ENCODE data around the gene PLEKHH3. TPM values are rescaled to one million over a fixed set of nuclear protein-coding genes. Genes with fewer than 3 reads are reported as not detected.

Gene PLEKHH3, protein sequence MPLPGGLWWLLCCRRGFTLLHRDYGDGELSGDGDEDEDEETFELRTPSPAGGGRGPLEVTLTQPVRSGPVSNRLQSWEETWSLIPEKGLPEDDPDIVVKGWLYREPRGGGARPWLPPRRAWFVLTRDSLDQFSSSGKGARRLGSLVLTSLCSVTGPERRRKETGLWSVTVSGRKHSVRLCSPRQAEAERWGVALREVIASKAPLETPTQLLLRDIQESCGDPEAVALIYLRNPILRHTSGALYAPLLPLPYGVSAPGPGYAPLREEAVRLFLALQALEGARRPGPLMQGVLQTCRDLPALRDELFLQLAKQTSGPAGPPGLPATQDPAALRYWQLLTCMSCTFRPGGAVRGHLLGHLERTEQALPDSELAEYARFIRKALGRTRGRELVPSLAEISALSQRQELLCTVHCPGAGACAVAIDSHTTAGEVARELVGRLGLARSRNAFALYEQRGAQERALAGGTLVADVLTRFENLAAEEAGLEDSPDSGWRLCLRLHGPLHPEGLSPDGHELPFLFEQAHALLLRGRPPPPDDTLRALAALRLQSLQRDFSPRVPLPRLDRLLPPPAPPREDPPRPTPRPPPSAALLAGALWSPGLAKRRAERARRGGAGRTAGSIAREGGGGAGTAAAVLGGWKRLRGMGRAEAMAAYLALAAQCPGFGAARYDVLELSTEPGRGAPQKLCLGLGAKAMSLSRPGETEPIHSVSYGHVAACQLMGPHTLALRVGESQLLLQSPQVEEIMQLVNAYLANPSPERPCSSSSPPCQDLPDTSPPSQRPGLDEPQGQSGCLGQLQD
- total RNA-seq (1 to 10 TPM in 2 of 5 experiments, under 1 TPM in 1, not detected in 2; 0.89 to 1.6 (median 1.1) TPM), polyA plus RNA-seq (not detected), total RNA-seq (0.54 reads per million)

GRCh38 chr17:42676424-42677011 lies at the start of gene PLEKHH3:
Gene PLEKHH3, minus strand, starts transcription at chr17:42676994. Its CDS starts 431 bp downstream, at chr17:42676563.
- Histone ChIP-seq H3K4me1 (ENCODE audit: control insufficient read depth in 2 of 2, insufficient read depth in 2 of 2, low read length in 2 of 2) (peaks cover 39 to 53% of the 10 kb centered on the region in 2 donors), H3K9me3 (ENCODE audit: control insufficient read depth in 2 of 3, low read length in 3 of 3) (no peaks in the 10 kb centered on the region), H3K27ac (ENCODE audit: low read depth, low read length) (peak within 1 kb of the TSS; percentile 64), H3K36me3 (ENCODE audit: control insufficient read depth in 2 of 3, insufficient read depth in 3 of 3, low read length in 3 of 3) (no peaks in the 10 kb centered on the region), H3K4me3 (ENCODE audit: low read length) (peak within 1 kb of the TSS; percentile 73), H3K27me3 (ENCODE audit: control insufficient read depth in 2 of 2, insufficient read depth in 2 of 2, low read length in 2 of 2) (peaks cover 3 to 29% of the 10 kb centered on the region in 2 donors)
- peak in 1 of 9 donors; percentile 39 for DNase-seq
- ATAC-seq, result no peak
- H3K27ac Mint-ChIP-seq, result peak within 1 kb of the TSS in 8 of 9 donors; percentile 7 to 91 (median 83)
- POLR2A ChIA-PET, result interaction anchor here (0.6 to 1.1 kb wide), 5 partner anchors 10 to 1389 kb away, joined by 3 to 4 read pairs (median 3); partner anchors contain the start of genes RETREG3 and TUBG1
- intact Hi-C loops (cut with micrococcal nuclease), result loop anchor here (1.0 to 10.0 kb wide), 6 partner anchors 67 to 362 kb away; partner anchors contain the start of genes NAGLU (in 1 of the 2), PSMC3IP (in 1 of the 2), RETREG3 (in 1 of the 2) and RPL27 (in 1 of the 2)
- CTCF ChIA-PET, result interaction anchor here (0.6 to 1.6 kb wide), 3 partner anchors 68 to 153 kb away, joined by 3 to 4 read pairs (median 3); no protein-coding TSS in a partner anchor
- H3K27me3 Mint-ChIP-seq, result peaks cover 23 to 48% (median 32%) of the 10 kb centered on the region in 5 donors
- peaks cover 18 to 56% (median 45%) of the 10 kb centered on the region in 7 donors for H3K4me1 Mint-ChIP-seq
- peak within 1 kb of the TSS; percentile 79 to 94 (median 90) for H3K4me3 Mint-ChIP-seq
- peaks cover 0 to 6% (median 0%) of the 10 kb centered on the region in 11 donors for H3K9me3 Mint-ChIP-seq
- no peaks in the 10 kb centered on the region for H3K36me3 Mint-ChIP-seq

DNA sequence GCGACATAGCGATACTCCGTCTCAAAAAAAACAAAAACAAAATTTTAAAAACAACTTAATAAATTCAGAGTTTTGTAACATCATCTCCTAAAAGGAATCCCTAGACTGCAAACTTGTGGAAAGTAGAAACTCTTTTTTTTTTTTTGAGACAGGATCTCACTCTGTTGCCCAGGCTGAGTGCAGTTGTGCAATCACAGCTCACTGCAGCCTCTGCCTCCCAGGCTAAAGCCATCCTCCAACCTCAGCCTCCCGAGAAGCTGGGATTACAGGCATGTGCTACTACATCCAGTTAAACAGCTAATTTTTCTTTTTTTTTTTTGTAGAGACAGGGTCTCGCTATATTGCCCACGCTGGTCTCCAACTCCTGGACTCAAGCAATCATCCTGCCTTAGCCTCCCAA lies 48.3 kb upstream of the PLEKHH3 start:
- no peaks in the 10 kb centered on the region for H3K27me3 ChIP-seq (ENCODE audit: control insufficient read depth in 2 of 2, insufficient read depth in 2 of 2, low read length in 2 of 2)
- ChIA-PET CTCF (interaction anchor here (0.9 kb wide), 1 partner anchor 12 kb away, joined by 3 read pairs; no protein-coding TSS in a partner anchor), POLR2A (no interaction called here)
- intact Hi-C loops (cut with micrococcal nuclease), result loop anchor here in 1 of 2 donors (10.0 kb wide), 1 partner anchor 100 kb away; the partner anchor contains the start of gene BECN1
- no peak overlapping the region for H3K4me3 Mint-ChIP-seq
- no peak overlapping the region for H3K27ac ChIP-seq (ENCODE audit: low read depth, low read length)
- H3K9me3 ChIP-seq (ENCODE audit: control insufficient read depth in 2 of 3, low read length in 3 of 3), result no peaks in the 10 kb centered on the region
- ATAC-seq, result no peak
- peaks cover 13 to 56% (median 16%) of the 10 kb centered on the region in 3 experiments for H3K36me3 ChIP-seq (ENCODE audit: control insufficient read depth in 2 of 3, insufficient read depth in 3 of 3, low read length in 3 of 3)
- peaks cover 7 to 34% (median 24%) of the 10 kb centered on the region in 5 donors for H3K36me3 Mint-ChIP-seq
- no peaks in the 10 kb centered on the region for H3K4me1 ChIP-seq (ENCODE audit: control insufficient read depth in 2 of 2, insufficient read depth in 2 of 2, low read length in 2 of 2)
- peaks cover 0 to 5% (median 4%) of the 10 kb centered on the region in 7 donors for H3K4me1 Mint-ChIP-seq
- H3K9me3 Mint-ChIP-seq, result no peaks in the 10 kb centered on the region
- no peak overlapping the region for H3K27ac Mint-ChIP-seq
- H3K27me3 Mint-ChIP-seq, result no peaks in the 10 kb centered on the region
- H3K4me3 ChIP-seq (ENCODE audit: low read length), result no peak overlapping the region
- DNase-seq, result no peak

- Mint-ChIP-seq H3K27ac (no peak overlapping the region), H3K4me3 (no peak overlapping the region), H3K36me3 (peaks cover 10 to 45% (median 26%) of the 10 kb centered on the region in 5 donors), H3K27me3 (no peaks in the 10 kb centered on the region), H3K9me3 (no peaks in the 10 kb centered on the region), H3K4me1 (peaks cover 0 to 5% (median 4%) of the 10 kb centered on the region in 7 donors)
- intact Hi-C loops (cut with micrococcal nuclease), result loop anchor here in 1 of 2 donors (10.0 kb wide), 1 partner anchor 101 kb away; the partner anchor contains the start of gene BECN1
- H3K27ac ChIP-seq (ENCODE audit: low read depth, low read length), result no peak overlapping the region
- no peak for DNase-seq
- ATAC-seq, result no peak
- H3K4me3 ChIP-seq (ENCODE audit: low read length), result no peak overlapping the region
- H3K9me3 ChIP-seq (ENCODE audit: control insufficient read depth in 2 of 3, low read length in 3 of 3), result no peaks in the 10 kb centered on the region
- H3K4me1 ChIP-seq (ENCODE audit: control insufficient read depth in 2 of 2, insufficient read depth in 2 of 2, low read length in 2 of 2), result no peaks in the 10 kb centered on the region
- no peaks in the 10 kb centered on the region for H3K27me3 ChIP-seq (ENCODE audit: control insufficient read depth in 2 of 2, insufficient read depth in 2 of 2, low read length in 2 of 2)
- ChIA-PET POLR2A (interaction anchor here (1.0 kb wide), 1 partner anchor 248 kb away, joined by 3 read pairs; no protein-coding TSS in a partner anchor), CTCF (interaction anchor here (1.8 kb wide), 1 partner anchor 40 kb away, joined by 7 read pairs; no protein-coding TSS in a partner anchor)
- H3K36me3 ChIP-seq (ENCODE audit: control insufficient read depth in 2 of 3, insufficient read depth in 3 of 3, low read length in 3 of 3), result peaks cover 21 to 61% (median 24%) of the 10 kb centered on the region in 3 experiments
These were observed 46.8 kb upstream of the PLEKHH3 start for GRCh38 chr17:42723636-42724035.

DNA sequence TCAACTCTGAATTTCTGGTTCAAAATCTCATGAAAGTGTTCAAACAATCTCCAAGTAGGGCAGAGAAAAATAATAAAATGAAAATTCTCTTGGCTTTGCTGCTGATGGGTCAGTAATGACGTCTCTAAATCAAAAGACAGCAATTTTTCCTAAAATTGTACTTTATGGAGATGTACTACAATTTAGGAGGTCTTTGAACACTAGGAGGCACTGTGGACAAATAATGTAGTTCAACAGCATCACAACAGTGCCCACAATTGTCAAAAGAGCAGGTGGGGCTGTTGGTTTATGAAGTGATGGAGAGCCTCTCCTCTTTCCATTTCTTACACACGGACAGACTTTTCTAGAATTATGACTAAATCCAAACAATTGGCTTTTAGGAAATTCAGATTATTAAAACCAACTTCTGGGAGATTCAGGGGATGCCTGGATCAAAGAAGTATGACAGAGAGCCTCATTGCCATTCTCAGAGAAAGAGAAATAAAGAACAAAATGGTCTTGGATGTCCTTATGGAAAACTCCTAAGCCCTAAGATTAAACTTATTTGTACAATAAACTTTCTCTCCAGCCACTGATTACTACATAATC lies 44.3 kb upstream of the PLEKHH3 start:
- CTCF ChIA-PET, result interaction anchor here (0.6 to 1.1 kb wide), 2 partner anchors 37 to 42 kb away, joined by 3 to 8 read pairs; no protein-coding TSS in a partner anchor
- no peaks in the 10 kb centered on the region for H3K9me3 ChIP-seq (ENCODE audit: control insufficient read depth in 2 of 3, low read length in 3 of 3)
- POLR2A ChIA-PET, result no interaction called here
- no peaks in the 10 kb centered on the region for H3K27me3 ChIP-seq (ENCODE audit: control insufficient read depth in 2 of 2, insufficient read depth in 2 of 2, low read length in 2 of 2)
- no peak overlapping the region for H3K4me3 ChIP-seq (ENCODE audit: low read length)
- no peaks in the 10 kb centered on the region for H3K4me1 ChIP-seq (ENCODE audit: control insufficient read depth in 2 of 2, insufficient read depth in 2 of 2, low read length in 2 of 2)
- Mint-ChIP-seq H3K4me1 (peaks cover 0 to 5% (median 4%) of the 10 kb centered on the region in 7 donors), H3K27me3 (no peaks in the 10 kb centered on the region), H3K27ac (no peak overlapping the region), H3K4me3 (no peak overlapping the region), H3K36me3 (peaks cover 22 to 62% (median 38%) of the 10 kb centered on the region in 5 donors), H3K9me3 (no peaks in the 10 kb centered on the region)
- peaks cover 34 to 74% (median 36%) of the 10 kb centered on the region in 3 experiments for H3K36me3 ChIP-seq (ENCODE audit: control insufficient read depth in 2 of 3, insufficient read depth in 3 of 3, low read length in 3 of 3)
- intact Hi-C loops (cut with micrococcal nuclease), result loop anchor here (1.0 to 10.0 kb wide), 7 partner anchors 24 to 277 kb away; partner anchors contain the start of genes BECN1 (in 2 of the 2), EZH1 (in 1 of the 2), PTGES3L (in 1 of the 2) and RPL27 (in 1 of the 2)
- H3K27ac ChIP-seq (ENCODE audit: low read depth, low read length), result no peak overlapping the region
- DNase-seq (peak in 7 of 9 donors; percentile 43 to 74 (median 62)), ATAC-seq (peak; percentile 87)

DNA sequence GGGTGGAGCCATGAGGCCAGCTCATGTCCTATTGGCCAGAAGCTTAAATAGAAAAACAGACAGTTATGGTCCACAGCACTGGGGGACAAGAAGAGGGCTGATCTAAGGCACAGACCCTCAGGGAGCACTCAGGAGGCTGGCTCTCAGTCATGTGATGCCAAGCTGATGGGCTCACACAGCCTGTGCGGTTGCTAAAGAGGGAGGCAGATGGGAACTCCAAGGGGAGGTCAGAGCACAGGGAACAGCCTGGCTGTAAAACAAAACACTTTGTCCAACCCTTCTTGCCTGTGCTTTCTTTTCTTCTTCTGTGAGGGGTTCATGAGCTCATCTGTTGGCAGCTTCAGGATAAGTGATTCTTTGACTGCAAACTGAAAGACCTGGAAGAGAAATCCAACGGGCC lies 32.8 kb upstream of the PLEKHH3 start:
- ChIA-PET POLR2A (interaction anchor here (1.1 kb wide), 1 partner anchor 63 kb away, joined by 3 read pairs; no protein-coding TSS in a partner anchor), CTCF (no interaction called here)
- DNase-seq, result no peak
- peaks cover 20 to 91% (median 47%) of the 10 kb centered on the region in 3 experiments for H3K36me3 ChIP-seq (ENCODE audit: control insufficient read depth in 2 of 3, insufficient read depth in 3 of 3, low read length in 3 of 3)
- Mint-ChIP-seq H3K27me3 (no peaks in the 10 kb centered on the region), H3K36me3 (peaks cover 29 to 73% (median 55%) of the 10 kb centered on the region in 5 donors), H3K27ac (peak overlapping the region in 1 of 9 donors; percentile 21), H3K9me3 (no peaks in the 10 kb centered on the region), H3K4me1 (peaks cover 4 to 30% (median 25%) of the 10 kb centered on the region in 7 donors), H3K4me3 (no peak overlapping the region)
- no peaks in the 10 kb centered on the region for H3K27me3 ChIP-seq (ENCODE audit: control insufficient read depth in 2 of 2, insufficient read depth in 2 of 2, low read length in 2 of 2)
- no peak for ATAC-seq
- H3K4me3 ChIP-seq (ENCODE audit: low read length), result no peak overlapping the region
- no peaks in the 10 kb centered on the region for H3K9me3 ChIP-seq (ENCODE audit: control insufficient read depth in 2 of 3, low read length in 3 of 3)
- intact Hi-C loops (cut with micrococcal nuclease), result no loop called here
- H3K27ac ChIP-seq (ENCODE audit: low read depth, low read length), result no peak overlapping the region
- H3K4me1 ChIP-seq (ENCODE audit: control insufficient read depth in 2 of 2, insufficient read depth in 2 of 2, low read length in 2 of 2), result peaks cover 25 to 27% of the 10 kb centered on the region in 2 donors
